Mucosa of descending colon (tissue), 3 donors: ENCODE measurements around the gene GFRA4. TPM values are rescaled to one million over a fixed set of nuclear protein-coding genes. Genes with fewer than 3 reads are reported as not detected.

Source experiments
- ATAC-seq: fragments of 200-7000 bp; cut with Tn5 transposase; one replicate; pipeline ENCODE4 v1.9.1; 2020; ENCODE audit warnings: mild to moderate bottlenecking, moderate library complexity
- DNase-seq, 3 donors: peaks; one replicate each; pipeline ENCODE4 v3.0.0-alpha.2; 2020
- H3K36me3 ChIP-seq: fragments of 200-600 bp; one replicate; pipeline ENCODE4 v1.8.0; 2021; ENCODE audit warnings: low read depth, mild to moderate bottlenecking
- H3K4me1 ChIP-seq: fragments of 200-600 bp; one replicate; pipeline ENCODE4 v1.8.0; 2021; ENCODE audit warnings: low read depth, mild to moderate bottlenecking
- H3K4me3 ChIP-seq: fragments of 200-600 bp; one replicate; pipeline ENCODE4 v1.8.0; 2021; ENCODE audit warnings: mild to moderate bottlenecking
- H3K9me3 ChIP-seq: fragments of 200-600 bp; one replicate; pipeline ENCODE4 v1.8.0; 2021; ENCODE audit warnings: mild to moderate bottlenecking
- CTCF ChIP-seq: fragments of 200-600 bp; IDR thresholded peaks from one replicate; pipeline ENCODE4 v1.8.0; 2022; ENCODE audit warnings: antibody characterized with exemption, mild to moderate bottlenecking
- intact Hi-C, 2 donors: fragments of 100-400 bp; cut with DNase I in 1 of 2; cut with micrococcal nuclease in 1 of 2; formaldehyde crosslinking; loops; one replicate each; pipeline versions ENCODE4 v1.11.0 to v1.11.1; 2022; cut with DNase I, micrococcal nuclease
- total RNA-seq, 3 donors: library from RNA; stranded (reverse); fragmentation: NEBNext Ultra II Directional in 2 of 3; extraction: Animal tissue kit (Norgen Biotek cat#: 25700) in 2 of 3; gene quantifications; one replicate each; pipeline versions ENCODE4 v1.2.1 to v1.2.4, GENCODE V29; 2021 to 2023
- donor health status: DM: no; HTN: no; CAD: no; lungs with moderate emphysema.
- donor health status: DM: no; HTN: no; CAD: no.
- donor health status: DM: no; HTN: yes; CAD: no.

Gene GFRA4
- total RNA-seq, 3 donors from 2014 or later, result not detected

- intact Hi-C loops, result loop anchor here (5.0 to 10.0 kb wide), 2 partner anchors 32 to 395 kb away; partner anchors contain the start of gene SIGLEC1 (in 2 of the 2)
- ATAC-seq (peak; percentile 17), DNase-seq (peak in 2 of 3 donors; percentile 15 to 44)
- H3K4me1 ChIP-seq, result no peaks in the 10 kb centered on the region
- TF ChIP-seq CTCF, result no peak
- no peaks in the 10 kb centered on the region for H3K9me3 ChIP-seq
- no peaks in the 10 kb centered on the region for H3K36me3 ChIP-seq
- H3K4me3 ChIP-seq, result no peak overlapping the region
Observed at GRCh38 chr20:3679749-3680700, 16.8 kb upstream of the GFRA4 start.

GRCh38 chr20:3678856-3679720, 15.9 kb upstream of the GFRA4 start:
- ATAC-seq (no peak), DNase-seq (no peak)
- H3K4me3 ChIP-seq, result no peak overlapping the region
- no peaks in the 10 kb centered on the region for H3K4me1 ChIP-seq
- no peaks in the 10 kb centered on the region for H3K9me3 ChIP-seq
- no peaks in the 10 kb centered on the region for H3K36me3 ChIP-seq
- TF ChIP-seq CTCF, result no peak
- intact Hi-C loops, result loop anchor here (5.0 to 10.0 kb wide), 2 partner anchors 33 to 396 kb away; partner anchors contain the start of gene SIGLEC1 (in 2 of the 2)

- Histone ChIP-seq H3K4me1 (no peaks in the 10 kb centered on the region), H3K4me3 (no peak overlapping the region), H3K36me3 (no peaks in the 10 kb centered on the region), H3K9me3 (no peaks in the 10 kb centered on the region)
- TF ChIP-seq CTCF, result no peak
- ATAC-seq, result no peak
- intact Hi-C loops, result loop anchor here (5.0 to 10.0 kb wide), 2 partner anchors 34 to 397 kb away; partner anchors contain the start of gene SIGLEC1 (in 2 of the 2)
- no peak for DNase-seq
Observed at GRCh38 chr20:3678198-3678597, 15.0 kb upstream of the GFRA4 start.

- peak in 1 of 3 donors; percentile 40 for DNase-seq
- Histone ChIP-seq H3K36me3 (no peaks in the 10 kb centered on the region), H3K4me3 (no peak overlapping the region), H3K4me1 (no peaks in the 10 kb centered on the region), H3K9me3 (no peaks in the 10 kb centered on the region)
- intact Hi-C loops, result loop anchor here (5.0 to 10.0 kb wide), 2 partner anchors 35 to 397 kb away; partner anchors contain the start of gene SIGLEC1 (in 2 of the 2)
- ATAC-seq, result no peak
- TF ChIP-seq CTCF, result no peak
Observed at GRCh38 chr20:3677733-3678132, 14.5 kb upstream of the GFRA4 start.
